HG03064 (cell line): ENCODE data around the gene DST.

ENCODE experiments used
- ATAC-seq: cut with Tn5 transposase; IDR thresholded peaks from one replicate; pipeline ENCODE4 v1.9.1; 2021; ENCODE audit warnings: low read depth; ENCODE audit not compliant: unreplicated experiment

The DST gene

DNA sequence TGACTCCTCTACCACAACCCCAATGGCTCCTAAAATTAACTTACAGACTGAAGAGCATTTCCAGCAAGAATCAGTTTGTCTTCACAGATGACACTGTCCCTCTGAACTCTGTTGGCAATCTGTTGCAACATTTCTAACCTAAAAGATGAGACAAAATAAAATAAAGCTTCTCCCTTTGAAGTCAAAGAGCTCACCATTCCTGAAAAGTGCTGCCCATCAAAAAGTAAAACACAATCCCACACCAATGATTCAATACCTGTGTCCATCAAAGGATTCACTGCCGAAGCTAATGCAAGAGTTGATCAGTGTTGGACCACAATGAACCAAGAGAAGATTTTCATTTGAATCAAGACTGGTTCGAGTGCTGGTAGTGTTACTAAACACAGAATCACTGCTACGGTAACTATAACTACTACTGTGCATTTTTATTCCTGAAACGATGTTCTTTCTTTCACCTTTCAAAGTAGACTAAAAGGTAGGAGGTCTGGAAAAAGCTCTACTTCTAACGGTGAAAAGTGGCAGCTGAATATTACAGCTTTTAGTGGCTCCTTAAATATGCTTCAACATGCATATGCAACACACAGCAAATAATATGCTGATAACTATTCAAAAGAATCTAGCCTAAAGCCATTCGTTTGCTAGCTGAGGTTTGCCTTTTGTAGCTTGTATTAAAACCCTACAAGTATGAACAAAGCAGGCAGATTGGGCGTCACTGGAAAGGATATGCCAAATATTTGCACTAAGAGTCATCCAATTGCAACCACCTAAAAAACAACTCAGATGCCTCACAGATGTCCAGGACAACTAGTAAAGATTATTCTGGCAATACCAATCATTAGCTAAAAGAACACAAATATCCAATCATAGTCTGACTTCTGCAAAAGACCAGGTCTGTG is at the start of gene DST:
Gene DST, minus strand, starts transcription at position 524 of the 896 bp plus-strand sequence.
- ATAC-seq, result no peak

DNA sequence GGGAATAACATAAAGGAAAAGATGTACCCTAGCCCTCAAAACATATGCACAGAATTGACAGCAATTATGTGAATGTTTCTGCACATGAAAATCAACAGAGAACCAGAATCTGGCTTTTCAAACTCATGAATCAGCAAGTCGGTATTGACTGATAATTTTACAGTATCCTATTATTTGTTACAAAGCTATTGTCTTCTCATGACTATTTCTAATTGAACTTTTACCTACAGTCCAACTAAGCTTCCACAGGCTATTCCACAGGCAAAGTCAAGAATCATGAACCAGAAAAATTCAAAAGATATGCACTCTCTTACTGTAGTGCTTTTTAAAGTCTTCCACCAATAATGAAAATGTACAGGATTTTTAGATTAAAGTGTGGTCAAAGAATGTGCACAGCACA is 49.1 kb upstream of the DST start:
- ATAC-seq, result no peak

DNA sequence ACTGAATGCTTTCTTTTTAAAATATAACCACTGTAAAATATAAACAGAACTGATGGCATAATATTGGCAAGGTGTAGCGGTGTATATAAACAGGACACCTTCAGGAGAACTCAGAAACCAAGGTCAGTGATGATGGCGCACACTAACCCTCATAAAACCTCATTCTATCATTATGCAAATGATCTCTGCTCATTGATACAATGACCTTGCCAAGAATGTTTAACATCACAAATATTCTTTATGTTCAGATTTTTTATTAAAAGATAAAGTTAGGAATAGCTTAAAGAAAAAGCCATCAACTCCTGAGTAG is 48.6 kb upstream of the DST start:
- no peak for ATAC-seq

DNA sequence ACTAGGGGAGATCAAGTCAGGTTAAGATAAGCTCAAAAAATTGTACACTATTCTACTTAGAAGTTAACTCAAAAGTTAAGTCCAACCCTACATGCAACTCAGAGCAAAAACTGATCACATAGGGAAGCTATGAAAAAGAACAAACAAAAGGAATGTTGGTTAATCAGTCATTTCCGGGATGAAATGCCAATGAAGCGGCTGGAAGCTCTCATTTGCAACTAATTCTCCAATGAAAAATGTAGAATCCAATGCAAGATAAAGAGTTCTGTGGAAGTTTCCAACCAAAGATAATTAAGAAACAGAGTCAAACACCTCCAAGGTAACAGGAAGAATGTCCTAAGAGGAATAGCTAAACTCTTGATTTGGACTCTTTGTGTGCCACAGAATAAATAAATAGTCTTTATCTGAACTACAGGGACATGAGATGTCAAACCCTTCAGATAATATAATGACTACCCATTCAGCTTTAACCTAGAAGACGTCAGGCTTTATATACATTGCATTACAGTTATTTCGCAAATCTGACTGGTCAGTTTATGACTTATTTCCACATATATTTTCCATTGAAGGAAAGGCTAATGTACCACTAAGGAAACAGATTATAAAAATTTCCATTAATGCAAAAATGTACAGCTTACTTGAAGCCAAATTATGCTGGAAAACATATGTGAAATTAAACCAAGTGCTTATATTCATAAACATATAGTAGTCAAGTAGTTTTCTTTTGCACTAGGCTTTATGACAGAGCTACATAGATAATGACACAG is 48.0 kb upstream of the DST start:
- no peak for ATAC-seq

DNA sequence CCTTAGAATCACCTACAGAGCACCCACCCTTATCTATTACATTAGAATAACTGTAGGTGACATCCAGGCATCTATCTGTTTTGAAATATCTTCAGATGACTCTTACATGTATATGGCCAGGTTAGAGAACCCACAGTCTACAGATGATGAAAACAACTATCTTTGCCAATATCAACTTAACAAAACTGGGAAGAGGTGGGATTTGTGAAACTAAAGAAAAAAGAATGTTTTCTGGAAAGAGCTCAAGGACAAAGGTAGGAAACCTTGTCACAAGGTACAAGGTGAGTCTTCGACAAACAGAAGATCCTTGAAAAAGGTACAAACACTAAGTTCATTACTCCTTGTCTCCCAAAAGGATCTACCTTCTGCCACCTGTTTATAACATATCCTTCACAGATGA is 47.0 kb upstream of the DST start:
- peak; percentile 4 for ATAC-seq

DNA sequence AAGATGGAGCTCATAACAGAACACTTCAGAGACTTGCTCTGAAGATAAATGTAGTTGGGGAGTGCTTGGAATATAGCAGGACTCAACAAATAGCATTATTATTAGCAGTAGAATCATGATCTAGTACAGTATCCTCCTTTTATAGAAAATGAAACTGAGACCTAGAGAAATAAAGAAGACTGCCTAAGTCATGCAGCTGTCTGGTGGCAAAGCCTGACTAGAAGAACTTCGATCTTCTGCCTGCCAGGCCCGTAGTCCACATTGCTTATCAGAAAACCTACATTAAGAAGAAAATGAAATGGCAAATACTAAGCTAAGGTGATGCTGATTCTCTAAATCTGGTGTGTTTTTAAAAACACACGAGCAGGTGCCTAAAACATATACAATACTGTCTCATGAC is 46.4 kb upstream of the DST start:
- ATAC-seq, result peak; percentile 84

DNA sequence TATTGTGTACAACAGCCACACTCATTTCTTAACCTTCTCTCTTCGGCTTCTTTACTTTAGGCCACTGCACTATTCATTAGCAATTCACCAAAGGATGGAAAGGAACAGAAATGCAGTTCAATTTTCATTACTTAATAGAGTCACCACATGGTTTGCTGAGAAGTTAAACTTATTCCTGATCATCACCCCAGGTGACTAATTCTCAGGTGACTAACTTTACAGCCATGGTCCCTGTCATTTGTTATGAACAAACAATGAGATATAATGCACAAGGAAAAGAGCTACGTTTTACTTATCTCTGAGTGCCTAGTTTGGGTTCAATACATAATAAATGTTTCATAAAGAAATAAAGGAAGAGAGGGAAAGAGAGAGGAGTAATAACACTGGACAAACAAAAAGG is 45.8 kb upstream of the DST start:
- ATAC-seq, result peak; percentile 13

DNA sequence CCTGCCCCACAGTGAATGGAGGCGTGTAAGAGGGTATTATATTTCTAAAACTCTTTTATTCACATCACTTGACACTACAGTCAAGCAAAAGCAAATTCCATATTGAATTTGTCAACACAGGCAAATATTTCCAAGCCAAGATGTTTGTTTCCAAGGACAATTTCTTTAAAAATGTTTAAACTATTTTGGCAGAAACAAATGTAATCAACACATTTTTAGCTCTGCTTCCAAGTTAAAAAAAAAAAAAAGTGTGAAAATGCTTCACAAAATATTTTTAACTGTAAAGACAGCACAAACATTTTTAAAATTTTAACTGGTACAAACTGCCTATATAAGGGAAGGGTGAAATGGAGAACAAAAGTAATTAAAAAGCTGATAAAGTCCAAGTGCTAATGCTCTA is 44.9 kb upstream of the DST start:
- ATAC-seq, result no peak

DNA sequence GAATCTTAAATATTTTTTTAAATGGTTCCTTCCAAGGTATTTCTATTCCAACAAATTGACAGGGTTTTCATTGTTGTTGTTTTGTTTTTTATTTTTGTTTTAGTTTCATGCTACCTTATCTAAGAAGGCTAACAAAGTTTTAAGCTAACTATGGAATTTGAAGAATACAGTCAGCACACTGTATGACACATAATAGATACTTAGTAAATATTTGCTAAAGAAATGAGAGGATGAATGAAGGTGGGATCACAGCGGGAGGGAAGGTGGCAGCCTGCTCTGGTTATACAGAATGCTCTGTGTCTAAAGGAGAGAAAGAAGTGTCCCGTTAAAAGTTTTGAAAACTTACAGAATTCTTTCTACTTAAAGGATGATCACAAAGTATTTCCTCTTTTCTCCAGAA is 43.7 kb upstream of the DST start:
- no peak for ATAC-seq

DNA sequence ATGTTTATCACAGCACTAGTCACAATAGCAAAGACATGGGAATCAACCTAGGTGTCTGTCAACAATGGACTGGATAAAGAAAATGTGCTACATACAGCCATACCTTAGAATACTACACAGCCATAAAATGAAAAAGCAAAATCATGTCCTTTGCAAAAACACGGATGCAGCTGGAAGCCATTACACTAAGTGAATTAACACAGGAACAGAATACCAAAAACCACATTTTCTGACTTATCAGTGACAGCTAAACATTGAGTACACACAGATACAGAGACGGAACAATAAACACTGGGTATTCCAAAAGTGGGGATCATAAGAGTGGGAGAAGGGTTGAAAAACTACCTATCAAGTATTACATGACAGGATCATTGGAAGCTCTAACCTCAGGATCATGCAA is 43.3 kb upstream of the DST start:
- no peak for ATAC-seq

DNA sequence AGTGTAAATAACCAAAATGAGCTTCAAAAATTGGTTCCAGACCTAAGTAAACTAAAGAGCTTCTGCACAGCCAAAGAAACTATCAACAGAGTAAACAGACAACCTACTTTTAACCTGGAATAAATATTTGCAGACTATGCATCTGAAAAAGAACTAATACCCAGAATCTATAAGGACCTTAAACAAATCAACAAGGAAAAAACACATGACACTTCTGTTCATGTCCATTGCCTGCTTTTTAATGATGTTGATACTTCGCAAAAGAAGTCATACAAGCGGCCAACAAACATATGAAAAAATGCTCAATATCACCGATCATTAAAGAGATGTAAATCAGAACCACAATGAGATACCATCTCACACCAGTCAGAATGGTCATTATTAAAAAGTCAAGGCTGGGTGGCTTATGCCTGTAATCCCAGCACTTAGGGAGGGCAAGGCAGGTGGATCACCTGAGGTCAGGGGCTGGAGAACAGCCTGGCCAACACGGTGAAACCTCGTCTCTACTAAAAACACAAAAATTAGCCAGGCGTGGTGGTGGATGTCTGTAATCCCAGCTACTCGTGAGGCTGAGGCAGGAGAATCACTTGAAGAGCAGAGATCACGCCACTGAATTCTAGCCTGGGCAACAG is 42.5 kb upstream of the DST start:
- no peak for ATAC-seq

DNA sequence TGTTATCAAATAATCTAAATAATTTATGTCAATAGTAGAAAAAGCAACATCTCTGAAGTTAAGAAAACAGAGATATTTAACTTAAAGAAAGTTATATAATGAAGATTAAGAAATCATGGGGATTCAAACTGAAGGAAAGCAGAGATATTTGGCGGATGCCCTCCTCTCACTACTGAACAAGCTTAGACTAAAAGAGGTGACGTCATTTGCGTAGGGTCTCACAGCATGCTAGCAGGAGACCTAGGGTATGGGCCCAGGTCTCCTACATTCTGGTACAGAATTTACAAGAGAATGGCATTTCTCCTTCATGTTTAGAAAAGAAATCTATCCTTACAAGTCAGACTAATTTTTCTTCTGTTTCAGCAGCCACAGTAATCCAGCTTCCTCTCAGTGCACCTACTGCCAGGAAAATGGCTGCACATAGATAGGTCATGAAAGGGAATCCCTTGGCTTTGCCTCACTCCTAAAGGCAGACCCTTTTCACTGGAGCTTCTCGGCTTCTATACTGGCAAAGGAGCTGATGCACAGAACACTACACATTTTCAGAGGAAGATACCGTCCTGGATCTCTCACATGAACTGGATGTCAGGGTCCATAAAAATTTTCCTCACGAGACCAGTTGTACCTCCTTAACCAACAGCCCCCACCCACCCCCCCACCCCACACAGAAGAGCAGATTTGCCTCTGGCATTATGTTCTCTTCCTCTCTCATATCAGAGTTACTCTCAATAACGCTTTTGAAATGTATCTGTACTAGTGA is 41.8 kb upstream of the DST start:
- no peak for ATAC-seq

DNA sequence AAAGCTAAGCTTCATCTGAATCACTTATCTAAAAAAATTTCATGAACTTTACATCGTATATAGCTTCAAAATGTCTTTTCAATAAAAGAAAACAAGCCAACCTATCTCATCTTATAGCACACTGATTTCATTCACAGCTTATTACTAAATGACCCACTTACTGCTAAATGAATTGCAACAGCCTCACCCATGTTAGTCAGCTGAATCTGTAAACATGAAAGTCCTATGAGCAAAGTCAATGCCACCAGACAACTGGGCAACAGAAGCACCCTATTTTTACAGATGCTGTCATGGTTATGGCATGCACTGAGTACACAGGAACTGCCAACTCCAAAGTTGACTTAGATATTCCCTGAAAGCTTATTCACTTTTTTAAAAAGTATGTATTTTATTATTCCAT is 41.2 kb upstream of the DST start:
- ATAC-seq, result no peak

DNA sequence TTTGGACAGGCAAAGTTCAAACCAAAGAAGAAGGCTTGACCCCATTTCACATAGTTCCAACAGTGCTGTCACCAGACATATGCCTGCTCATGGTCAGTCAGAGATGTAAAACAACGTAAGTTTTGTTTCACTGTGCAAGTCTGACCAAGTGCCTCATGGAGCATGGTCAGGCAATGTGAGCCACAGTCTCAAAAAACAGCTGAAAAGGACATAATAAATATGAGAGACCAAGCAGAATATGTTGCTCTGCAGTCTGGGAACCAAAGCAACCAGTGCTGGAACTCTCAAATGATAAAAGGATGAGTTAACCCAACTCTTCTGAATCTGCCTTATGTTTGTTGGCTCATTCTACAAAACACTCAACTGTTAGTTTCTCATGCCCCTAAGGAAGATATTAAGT is 39.9 kb upstream of the DST start:
- ATAC-seq, result no peak

DNA sequence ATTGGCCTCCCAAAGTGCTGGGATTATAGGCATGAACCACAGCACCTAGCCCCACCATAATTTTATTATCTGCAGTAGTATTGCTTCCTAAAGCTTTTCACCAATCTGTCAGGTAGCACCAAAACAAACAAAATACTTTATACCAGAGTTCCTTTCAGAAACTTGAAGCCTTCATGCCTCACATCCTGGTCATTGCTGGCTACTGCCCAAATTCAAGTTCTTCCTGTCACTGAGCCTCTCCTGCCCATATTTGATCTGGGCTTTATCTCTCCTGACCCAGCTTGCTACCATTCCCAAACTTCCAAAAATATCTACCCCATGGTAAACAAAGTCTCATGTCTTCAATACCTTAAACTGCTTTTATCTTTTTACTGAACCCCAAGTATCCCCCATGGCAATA is 34.9 kb upstream of the DST start:
- no peak for ATAC-seq

DNA sequence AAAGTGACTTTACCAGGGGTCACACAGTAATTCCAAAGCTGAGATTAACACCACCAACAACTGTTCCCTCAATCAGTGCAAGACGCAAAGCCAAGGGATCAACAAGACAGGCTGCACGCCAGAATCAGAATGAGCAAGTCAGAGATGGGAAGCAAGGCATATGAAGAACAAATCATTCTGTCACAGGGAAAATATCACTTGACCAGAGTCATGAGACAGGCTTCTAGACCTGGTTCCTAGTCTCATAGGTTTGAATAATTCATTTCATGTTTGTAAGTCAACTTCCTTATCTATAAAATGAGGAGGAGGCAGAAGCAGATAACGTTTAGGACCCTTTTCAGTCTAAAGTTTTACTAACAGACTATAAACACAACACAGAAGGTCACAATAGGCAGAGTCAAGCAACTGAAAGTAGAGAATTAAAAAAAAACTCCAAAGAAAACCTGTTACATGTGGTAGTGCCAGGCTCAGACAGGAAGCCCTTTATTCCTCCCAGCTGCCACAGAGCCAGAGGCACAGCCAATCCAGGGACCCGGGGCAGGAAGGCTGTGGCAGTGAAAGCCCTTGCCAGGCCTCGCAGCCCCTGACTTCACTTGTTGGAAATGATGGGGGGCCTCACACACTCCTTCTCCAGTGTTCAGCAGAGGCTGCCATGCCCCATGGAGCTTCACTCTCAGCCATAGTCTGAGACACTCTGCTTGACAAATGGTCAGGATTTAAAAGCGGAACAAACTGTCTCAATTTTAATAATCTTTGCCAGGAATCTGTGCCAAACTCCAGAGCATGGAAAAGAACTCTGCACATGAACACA is 29.2 kb upstream of the DST start:
- no peak for ATAC-seq

DNA sequence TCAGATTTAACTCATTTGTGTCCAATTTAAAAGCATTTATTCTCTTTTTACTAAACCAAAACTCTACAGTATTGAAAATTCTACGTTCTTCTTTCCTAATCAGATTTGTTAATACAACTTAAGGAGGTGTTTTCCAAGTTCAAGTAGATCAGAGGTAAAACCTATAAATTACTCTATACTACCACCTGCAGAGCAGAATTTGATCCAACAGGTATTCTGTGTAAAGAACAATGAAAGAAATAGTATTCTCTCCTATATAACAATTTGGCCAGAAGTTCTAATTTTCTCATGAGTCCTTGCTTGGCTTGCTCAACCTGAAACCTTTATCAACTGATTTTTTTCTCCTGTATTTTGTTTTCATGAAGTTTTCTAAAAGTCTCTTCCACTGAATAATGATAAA is 28.5 kb upstream of the DST start:
- no peak for ATAC-seq

DNA sequence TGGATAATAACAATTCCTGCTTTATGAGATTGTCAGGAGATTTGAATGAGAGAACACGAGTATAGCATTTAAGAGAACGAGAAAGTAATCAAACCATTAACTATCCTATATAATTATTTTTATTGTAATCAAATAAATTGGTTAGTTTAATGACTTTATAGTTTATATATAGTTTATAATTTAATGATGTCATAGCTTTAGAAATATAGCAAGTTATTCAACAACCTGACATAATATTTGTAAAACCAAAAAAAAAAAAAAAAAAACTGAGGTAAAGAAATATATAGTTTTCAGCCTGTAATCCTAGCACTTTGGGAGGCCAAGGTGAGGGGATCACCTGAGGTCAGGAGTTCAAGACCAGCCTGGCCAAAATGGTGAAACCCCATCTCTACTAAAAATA is 26.4 kb upstream of the DST start:
- no peak for ATAC-seq

DNA sequence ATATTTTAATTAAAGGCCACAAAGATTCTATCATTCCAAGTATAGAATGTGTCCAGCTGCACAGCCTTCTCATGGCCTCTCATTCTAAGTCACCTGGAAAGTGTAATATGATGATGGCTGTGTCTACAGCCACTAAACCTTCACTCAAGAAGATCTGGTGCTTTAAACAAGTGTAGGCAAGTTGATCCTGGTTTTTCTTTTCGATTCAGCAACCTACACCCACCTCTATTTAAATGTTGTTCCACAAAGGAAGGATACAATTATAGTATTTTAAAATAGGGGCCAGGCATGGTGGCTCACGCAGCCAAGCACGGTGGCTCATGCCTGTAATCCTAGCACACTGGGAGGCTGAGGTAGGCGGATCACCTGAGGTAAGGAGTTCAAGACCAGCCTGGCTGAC is 25.5 kb upstream of the DST start:
- ATAC-seq, result no peak

DNA sequence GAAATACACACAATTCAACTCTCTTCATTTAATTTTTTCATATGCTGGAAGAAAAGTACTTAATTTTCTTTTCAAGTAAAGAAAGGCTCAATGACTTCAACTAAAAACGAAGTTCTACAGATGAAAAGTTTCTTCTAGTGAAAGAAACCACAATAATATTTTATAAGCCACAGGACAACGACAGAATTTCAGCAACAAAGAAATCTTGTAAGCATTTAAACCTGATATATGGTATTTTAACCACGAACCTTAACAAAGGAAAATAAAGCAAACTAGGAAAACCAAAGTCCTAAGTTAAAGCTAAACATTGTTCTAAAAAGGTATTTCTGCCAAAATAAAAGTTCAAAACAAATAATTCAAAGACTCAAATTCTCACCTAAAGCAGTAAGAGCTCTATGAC is 24.6 kb upstream of the DST start:
- no peak for ATAC-seq
